HG02763 (cell line): ENCODE data around the gene TEAD1.

Experiments used
- ATAC-seq: cut with Tn5 transposase; IDR thresholded peaks from one replicate; pipeline ENCODE4 v1.9.1; 2021; ENCODE audit warnings: mild to moderate bottlenecking, moderate library complexity; ENCODE audit not compliant: unreplicated experiment

Gene TEAD1

DNA sequence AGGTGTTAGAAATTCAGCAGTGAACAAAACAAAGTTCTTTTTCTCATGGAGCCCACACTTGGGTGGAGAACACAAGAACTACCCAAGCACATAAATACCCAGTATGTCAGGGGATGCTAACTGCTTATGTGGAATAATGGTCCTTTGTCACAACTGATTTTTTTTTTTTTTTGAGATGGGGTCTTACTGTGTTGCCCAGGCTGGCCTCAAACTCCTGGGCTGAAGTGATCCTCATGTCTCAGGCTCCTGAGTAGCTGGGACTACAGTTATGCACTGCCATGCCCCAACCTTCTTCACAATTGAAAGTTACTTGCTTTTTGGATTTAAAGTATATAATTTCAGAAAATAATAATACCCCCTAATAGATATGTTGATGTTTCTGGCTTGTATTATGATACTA is 212.3 kb downstream of the TEAD1 start:
- no peak for ATAC-seq

DNA sequence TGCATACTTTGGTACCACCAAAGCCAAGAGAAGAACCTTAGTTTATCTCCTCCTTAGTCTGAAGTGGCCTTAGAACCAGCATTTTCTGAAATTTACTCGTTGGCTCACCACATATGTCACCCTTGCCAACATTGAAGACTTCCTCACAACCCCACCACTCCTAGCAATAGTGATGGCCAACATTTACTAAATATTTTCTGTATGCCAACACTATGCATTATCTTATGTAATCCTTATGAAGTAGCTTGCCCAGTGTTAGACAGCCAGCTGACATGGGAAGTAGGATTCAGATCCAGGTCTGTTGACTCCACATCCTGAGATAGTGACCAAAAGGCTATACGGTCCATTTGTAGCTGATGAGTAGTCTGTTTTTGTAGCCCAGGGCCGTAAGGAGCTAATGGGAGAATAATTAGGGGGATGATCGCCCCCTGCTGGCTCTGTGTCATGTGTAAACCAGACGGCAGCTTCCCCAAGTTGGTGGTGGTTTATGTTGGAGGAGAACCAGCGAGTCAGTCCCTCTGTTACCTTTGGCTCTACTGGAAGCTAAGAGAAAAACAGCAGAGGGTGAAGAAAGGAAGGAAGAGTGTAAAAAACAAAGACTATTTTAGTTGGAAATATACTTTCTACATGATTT is 214.4 kb downstream of the TEAD1 start:
- ATAC-seq: peak; percentile 47

DNA sequence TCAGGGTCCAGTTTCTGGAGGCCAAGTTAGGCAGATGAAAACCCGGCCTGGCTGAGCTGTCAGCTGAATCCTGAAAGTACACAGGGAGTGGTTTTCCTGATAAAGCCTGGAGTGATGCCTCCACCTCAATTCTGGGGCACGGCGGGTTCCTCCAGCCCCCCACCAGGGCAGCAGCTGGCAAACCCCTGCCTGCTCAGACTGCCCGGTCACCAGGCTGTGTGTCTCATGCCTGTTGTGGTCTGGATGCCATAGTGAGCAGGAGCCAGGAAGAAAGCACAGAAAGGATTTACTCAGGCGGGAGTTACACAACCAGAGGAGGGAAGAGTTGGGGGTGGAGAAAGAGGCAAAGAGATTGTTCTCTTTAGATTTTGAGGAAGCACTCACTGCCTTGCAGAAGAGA is 215.0 kb downstream of the TEAD1 start:
- no peak for ATAC-seq

DNA sequence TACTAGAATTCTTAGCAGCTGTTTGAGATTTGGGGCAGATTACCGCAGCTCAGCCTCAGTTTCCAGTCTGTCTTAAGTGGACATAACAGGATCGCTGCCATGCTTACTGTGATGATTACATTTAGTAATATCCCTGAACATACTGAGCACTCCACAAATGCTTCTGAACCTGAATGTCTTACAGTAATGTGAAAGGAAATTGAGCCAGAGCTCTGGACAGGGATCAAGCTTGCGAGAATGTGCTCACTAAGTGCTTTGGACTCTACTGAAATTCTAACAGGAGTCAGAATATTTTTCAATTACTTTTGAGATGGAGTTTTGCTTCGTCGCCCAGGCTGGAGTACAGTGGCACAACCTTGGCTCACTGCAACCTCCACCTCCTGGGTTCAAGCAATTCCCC is 216.3 kb downstream of the TEAD1 start:
- ATAC-seq: no peak

DNA sequence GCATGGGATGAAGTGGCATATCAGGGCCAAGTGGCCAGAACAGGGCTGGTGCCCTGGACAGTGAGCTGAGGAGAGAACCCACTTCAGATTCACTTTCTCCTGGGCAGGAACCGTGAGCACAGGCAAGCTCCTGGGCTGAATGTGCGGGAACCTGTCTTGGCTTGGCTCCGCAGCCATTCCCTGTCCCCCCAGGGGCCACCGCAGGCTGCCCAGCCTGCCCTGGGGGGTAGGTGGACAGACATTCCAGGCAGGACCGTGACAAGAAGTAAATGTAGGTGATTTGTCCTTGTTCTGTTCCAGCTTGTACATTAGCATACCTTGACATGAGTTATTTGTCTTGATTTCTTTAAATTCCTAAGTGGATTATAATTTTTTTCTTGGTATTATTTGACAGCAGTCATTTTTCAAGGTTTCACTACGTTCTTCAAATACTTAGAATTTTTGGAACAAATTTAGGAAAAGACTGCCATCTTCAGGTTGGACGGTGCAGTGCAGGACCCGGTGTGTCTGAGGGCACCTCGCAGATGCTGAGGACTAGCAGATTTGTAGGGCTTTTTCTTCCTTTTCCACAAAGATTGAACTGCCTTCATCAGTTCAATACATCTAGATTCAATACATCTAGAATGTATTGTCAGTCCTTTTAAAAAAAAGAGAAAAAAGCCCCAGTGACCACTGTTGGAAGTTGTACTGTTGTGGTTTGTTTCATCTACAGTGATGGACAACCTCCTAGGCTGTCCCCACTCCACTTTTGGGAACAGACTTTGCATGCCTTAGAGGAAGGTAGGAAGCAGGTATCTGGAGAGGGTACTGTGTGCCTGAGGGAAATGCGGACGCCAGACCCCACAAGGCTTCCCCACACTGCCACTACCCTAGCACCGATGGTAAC is 219.8 kb downstream of the TEAD1 start:
- no peak for ATAC-seq

DNA sequence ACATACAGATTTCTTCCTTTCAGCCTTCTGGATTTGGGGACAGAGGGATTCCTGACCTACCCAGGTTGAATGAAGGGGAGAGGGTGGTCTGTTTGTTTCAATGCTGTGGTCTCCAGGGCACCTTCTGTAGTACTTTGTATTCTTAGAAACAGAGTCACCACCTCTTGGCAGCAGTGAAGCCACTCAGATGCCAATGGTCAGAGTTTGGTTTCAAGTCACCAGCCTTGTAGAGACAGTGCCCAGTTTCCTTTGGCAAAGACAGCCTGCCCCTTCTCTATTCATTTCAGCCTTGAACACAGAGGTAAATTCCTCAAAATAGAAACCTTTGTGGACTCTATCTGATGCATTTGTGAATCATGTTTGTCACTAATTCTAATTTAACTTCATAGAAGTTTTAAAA is 223.2 kb downstream of the TEAD1 start:
- no peak for ATAC-seq

DNA sequence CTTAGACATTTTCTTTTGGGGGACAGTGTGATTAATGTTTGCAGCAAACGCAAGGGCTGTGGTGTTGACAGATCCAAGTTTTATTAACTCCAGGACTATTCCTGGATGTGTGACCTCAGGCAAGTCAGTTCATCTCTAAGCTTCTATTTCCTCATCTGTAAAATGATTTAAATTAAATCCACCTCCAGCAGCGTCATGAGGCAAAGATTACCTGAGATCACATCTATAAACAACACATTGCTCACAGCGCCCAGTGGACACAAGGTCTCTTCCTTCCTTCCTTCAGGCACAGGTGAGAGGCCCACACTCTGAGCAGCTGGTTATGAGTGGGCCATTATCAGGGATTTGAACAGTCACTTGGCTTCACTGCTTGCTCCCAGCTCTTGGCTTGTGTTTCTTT is 223.6 kb downstream of the TEAD1 start:
- no peak for ATAC-seq

DNA sequence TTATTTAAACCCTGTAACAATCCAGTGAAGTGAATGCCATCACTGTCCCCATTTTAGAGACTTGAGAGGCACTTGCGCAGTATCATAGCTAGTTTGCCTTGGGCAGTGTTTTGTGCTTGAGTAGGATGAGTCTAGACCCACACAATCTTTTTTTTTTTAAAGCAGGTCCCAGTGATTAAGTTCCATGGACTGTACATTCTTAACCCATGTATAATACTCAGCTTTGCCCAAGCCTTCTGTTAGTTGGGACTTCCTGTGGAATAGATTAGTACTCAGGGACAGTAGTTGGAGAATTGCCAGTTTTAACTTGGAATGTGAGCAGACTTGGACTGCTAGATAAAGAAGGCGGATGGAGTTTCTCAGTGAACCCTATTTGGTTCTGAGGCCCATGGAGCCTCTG is 226.3 kb downstream of the TEAD1 start:
- ATAC-seq: no peak

DNA sequence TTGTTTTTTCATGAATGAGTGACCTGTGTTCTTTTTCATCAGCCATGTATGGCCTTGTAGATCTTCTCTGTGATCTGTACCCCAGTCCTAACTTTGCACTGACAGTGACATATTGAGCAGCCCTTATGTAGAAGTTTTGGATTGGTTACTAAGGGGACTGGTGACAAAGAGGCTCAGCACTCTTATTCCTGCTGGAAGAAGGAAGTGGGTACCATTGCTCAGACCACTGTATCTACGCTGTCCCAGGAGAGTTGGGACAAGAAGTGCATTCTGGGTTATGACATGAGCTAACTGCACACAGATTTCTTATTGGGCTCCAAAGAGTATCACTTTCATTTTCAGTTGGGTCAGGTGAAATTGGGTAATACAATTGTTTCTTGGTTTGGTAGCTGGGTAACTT is 227.1 kb downstream of the TEAD1 start:
- no peak for ATAC-seq

DNA sequence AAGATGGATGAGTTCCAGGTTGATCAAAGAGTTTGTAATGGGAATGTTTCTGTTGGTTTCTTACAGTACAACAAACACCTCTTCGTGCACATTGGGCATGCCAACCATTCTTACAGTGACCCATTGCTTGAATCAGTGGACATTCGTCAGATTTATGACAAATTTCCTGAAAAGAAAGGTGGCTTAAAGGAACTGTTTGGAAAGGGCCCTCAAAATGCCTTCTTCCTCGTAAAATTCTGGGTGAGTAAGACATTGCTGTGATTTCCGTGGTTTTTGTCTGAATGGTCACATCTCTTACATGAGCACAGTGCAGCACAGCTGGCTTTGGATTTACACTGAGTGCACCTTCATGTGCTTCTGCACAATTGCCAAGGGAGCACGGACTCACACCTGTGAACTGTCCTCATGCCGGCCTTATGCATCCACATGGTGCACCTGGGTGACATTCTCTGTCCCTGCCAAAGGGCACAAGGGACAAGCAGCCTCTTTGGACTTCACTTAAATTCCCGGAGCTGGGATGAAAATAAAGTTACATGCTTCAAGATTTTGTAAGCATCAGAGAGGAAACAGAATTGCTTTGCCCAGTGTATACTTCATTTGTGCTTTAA is 227.8 kb downstream of the TEAD1 start:
- ATAC-seq: no peak

DNA sequence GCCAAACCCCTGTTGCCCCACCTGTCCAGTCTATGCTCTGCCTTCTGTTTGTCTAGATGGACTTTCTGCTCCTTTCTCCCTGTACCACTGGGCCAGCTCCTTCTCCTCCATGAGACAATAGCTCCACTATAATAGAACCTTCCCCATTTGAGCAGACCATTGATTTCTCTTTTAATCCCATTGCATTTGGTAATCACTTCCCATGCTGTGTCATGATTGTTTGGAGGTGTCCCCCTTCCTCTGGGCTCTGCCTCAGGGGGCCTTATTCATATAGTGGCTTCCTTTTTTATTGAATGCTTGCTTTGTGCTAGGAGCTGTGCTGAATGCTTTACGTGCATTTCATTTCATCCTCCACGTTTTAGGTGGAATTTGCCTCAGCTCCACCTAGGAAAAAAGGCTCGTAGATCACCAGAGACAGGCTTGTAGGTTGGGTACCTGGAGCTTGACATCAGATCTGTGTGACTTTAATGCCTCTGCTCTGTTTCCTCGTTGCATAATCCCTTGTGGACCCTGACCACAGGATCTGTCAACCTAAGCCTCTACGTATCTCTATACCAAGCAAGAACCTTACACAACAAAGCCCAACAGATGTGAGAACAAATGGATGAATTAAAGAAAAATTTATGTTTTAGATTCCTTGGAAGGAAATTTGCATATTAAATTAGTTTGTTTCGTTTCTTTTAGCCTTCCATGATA is 228.7 kb downstream of the TEAD1 start:
- no peak for ATAC-seq

DNA sequence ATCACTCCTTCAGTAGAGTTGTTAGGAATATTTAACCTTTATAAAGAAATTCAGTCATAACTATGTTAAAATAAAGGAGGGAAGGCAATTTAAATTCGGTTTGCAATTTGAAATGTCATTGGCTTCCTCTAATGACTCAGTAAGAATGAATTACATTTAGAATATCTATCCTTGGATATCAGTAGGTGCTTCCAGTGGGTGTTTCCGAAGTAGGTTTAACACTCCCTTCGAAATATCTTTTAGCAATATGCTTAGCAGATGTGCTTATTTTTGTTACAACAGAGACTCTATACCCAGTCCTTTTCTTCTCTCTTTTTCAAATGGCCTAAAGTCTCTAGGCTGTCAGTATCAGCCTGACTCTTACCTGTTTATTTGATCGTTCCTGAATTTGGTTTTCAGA is 231.2 kb downstream of the TEAD1 start:
- ATAC-seq: no peak

DNA sequence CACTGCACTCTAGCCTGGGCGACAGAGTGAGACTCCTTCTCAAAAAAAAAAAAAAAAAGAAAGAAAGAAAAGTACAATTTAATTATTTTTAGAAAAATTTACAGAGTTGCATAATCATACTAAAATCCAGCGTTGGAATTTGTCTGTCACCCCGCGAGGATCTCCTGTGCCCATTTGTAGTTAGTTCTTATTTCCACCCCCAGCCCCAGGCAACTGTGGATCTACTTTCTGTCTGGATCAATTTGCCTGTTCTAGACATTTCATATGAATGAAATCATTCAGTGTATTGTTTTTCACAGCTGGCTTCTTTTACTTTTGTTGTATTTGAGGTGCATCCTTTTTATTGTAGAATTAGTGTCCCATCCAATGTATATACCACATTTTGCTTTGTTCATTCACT is 232.3 kb downstream of the TEAD1 start:
- no peak for ATAC-seq

DNA sequence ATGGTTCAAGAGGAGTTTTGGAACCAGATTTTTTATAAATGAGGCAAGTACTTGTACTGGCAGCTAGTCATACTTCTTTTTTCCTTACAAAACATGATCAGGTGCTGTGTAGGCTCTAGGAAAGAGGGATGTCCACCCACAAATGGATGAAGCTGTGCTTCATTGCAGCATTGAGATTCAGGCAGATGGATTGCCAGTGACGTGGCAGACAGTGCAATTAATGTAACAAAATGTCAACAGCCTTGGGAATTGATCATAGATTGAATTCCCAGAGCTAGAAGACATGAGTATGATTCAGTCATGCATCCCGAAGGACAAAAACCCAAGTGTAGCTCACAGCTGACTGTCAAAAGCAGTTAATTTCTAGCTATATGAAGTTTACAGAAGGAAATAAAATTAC is 235.7 kb downstream of the TEAD1 start:
- no peak for ATAC-seq

DNA sequence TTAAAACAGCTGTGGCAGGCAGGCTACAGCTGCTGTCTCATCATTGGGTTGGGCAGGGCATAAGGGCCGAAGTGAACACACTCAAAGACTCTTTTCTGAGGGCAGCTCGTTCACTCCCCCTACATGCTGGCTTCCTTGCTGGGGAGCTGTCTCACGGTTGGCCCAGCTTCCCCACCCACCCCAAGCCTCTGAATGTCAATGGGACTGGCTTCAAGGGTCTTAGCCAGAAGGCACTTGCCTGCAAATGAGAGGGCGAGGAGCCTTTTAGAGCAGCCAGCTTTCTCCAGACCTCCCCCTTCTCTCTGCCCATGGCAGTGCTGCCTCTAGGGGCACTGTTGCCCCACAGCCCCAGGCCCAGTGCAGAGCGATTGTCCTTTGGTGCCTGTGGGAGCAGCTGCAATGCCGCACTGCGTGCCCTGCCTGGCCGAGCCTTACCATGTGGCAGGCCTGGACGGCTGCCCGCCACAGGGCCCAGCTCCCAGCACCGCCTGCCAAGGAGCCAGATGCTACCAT is 240.2 kb downstream of the TEAD1 start:
- ATAC-seq: no peak

DNA sequence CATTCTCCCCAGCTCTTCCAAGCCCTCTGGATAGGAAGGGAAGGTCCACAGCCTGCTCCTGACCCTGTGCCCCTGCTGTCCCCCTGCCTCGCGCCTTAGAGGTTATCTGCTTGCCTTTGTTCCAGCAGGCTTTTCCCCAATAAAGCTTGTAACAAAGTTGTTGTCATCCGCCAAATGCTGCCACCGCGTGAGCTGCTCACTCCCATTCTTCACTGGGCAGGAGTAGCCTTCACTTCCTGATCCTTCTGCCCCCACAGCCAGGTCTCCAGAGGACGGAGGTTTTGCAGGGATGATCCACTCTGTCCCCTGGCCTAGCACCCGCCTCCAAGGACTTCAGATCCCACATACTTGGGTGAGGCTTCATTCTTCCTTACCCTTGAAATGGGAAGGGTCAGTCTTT is 240.9 kb downstream of the TEAD1 start:
- ATAC-seq: no peak

DNA sequence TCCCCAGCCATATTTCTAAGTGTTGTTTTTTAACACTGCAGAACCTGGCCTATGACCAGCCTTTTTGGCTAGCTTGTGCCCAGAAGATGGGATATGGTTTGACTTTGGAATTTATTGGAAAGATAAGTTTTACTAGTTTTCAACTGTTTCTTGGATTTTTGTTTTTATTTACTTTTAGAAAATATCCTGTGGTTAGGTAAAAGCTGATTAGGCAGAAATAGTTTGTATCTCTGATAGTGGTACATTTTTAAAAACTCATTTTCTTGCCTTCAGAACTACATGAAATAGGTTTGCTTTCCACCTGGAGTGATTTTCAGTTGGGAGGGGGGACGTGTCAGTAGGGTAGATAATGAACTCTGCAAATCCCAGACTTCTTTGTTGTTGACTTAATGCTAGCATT is 243.6 kb downstream of the TEAD1 start:
- no peak for ATAC-seq

DNA sequence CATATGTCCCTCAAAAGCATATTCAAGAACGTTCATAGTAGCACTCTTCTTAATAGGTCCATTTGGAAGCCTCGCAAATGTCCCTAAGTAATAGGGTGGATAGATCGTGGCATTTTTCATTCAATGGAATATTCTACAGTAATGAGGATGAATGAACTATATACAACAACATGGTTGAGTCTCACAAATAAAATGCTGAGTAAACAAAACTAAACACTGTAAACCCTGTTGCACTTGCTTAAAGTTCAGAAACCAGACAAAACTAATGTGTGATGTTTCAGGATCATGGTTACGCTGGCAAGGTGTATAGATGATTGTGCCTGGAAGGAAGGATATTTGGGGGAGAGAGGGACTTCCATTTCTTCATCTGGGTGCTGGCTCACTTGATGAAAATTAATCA is 244.4 kb downstream of the TEAD1 start:
- no peak for ATAC-seq

DNA sequence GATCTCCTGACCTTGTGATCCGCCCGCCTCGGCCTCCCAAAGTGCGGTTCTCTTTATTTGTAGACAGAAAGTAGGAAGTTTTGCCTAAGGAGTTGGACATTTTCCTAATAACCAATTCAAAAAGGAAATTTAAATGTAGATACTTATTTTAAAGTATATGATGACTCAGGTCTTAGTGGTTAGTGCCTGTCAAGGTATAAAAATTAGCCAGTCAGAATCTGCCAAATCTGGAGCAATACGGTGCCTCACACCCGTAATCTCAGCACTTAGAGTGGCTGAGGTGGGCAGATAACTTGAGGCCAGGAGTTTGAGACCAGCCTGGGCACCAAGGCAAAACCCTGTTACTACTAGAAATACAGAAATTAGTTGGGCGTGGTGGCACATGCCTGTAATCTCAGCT is 248.2 kb downstream of the TEAD1 start:
- no peak for ATAC-seq

DNA sequence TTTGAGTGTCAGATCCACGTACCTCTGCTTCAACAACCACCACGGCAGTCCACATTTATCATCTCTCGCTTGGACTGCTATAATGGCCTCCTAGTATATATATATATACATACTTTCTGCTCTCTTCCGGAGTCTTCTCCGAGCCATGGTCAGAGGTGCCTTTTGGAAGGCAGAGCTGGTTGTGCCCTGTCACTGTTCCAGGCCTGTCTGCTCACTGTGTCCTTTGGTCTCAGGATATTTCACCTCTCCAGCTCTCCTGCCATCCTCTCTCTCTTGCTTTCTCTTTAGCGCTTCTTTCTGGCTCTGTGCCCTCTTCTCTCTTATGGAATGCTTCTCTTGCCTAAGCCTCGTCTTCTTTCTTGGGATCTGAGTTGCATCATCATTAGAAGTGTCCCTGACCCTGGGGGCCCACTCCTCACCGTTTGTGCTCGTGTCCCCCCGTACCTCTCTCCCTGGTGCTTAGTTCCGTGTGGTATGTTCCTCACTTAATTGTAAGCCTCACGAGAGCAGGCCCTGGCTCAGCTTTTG is 248.8 kb downstream of the TEAD1 start:
- no peak for ATAC-seq

DNA sequence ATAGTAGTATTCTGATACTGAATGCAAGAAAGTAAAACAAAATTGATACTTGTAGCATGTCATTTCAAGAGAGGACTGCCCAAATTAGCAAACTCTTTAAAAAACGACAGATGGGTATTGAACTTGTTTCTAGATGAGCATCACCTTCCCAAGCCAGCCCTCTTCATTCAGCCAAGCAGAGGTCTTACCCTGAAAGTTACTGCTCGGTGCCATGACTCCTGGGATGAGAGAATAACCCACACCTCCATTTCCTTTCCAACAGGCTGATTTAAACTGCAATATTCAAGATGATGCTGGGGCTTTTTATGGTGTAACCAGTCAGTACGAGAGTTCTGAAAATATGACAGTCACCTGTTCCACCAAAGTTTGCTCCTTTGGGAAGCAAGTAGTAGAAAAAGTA is 250.4 kb downstream of the TEAD1 start:
- ATAC-seq: no peak
